ENCODE data around the gene CPE.

DNA sequence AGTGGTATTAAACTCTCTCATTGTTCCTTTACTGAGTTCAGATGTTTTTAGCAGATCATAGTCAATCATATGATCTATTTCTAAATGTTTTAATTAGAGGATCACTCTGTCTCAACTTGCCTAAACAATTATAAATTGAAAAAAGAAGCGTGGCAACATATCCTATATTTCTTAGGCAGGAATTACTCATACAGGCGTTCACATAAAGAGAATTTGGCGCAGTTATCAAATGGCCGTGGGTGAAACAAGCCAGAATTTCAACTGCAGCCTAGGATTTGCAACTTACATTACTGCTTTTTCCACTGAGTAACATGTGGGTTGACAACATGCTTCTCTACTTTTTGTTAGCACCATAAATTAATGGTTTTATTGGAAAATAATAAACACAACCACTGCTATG lies 141.3 kb downstream of the CPE start:
- TF ChIP-seq, protein P1, sequence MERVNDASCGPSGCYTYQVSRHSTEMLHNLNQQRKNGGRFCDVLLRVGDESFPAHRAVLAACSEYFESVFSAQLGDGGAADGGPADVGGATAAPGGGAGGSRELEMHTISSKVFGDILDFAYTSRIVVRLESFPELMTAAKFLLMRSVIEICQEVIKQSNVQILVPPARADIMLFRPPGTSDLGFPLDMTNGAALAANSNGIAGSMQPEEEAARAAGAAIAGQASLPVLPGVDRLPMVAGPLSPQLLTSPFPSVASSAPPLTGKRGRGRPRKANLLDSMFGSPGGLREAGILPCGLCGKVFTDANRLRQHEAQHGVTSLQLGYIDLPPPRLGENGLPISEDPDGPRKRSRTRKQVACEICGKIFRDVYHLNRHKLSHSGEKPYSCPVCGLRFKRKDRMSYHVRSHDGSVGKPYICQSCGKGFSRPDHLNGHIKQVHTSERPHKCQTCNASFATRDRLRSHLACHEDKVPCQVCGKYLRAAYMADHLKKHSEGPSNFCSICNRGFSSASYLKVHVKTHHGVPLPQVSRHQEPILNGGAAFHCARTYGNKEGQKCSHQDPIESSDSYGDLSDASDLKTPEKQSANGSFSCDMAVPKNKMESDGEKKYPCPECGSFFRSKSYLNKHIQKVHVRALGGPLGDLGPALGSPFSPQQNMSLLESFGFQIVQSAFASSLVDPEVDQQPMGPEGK (CRISPR knock-in tag; IDR thresholded peaks at IDR 0.05; ENCODE audit: borderline replicate concordance), result no peak
- TF ChIP-seq ZNF565 (CRISPR knock-in tag; conservative IDR thresholded peaks at IDR 0.05; ENCODE audit: low read depth) (no peak), ARNTL (CRISPR knock-in tag; IDR thresholded peaks at IDR 0.05; ENCODE audit: borderline replicate concordance, low read depth) (no peak), ZNF8 (CRISPR knock-in tag; IDR thresholded peaks at IDR 0.05) (no peak), ZC3H10 (CRISPR knock-in tag; IDR thresholded peaks at IDR 0.05) (no peak), SNAI2 (CRISPR knock-in tag; IDR thresholded peaks at IDR 0.05) (no peak)
- TF ChIP-seq, protein P2, sequence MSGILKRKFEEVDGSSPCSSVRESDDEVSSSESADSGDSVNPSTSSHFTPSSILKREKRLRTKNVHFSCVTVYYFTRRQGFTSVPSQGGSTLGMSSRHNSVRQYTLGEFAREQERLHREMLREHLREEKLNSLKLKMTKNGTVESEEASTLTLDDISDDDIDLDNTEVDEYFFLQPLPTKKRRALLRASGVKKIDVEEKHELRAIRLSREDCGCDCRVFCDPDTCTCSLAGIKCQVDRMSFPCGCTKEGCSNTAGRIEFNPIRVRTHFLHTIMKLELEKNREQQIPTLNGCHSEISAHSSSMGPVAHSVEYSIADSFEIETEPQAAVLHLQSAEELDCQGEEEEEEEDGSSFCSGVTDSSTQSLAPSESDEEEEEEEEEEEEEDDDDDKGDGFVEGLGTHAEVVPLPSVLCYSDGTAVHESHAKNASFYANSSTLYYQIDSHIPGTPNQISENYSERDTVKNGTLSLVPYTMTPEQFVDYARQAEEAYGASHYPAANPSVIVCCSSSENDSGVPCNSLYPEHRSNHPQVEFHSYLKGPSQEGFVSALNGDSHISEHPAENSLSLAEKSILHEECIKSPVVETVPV (CRISPR knock-in tag; IDR thresholded peaks at IDR 0.05), result no peak

Measured in SK-N-SH treated with all-trans-retinoic acid at 6 μM for 48 hours (cell line).